HG03139 (cell line): ENCODE results near the gene SKI.

ENCODE experiments used
- ATAC-seq: cut with Tn5 transposase; IDR thresholded peaks from one replicate; pipeline ENCODE4 v1.9.1; 2021; ENCODE audit not compliant: unreplicated experiment

SKI gene

DNA sequence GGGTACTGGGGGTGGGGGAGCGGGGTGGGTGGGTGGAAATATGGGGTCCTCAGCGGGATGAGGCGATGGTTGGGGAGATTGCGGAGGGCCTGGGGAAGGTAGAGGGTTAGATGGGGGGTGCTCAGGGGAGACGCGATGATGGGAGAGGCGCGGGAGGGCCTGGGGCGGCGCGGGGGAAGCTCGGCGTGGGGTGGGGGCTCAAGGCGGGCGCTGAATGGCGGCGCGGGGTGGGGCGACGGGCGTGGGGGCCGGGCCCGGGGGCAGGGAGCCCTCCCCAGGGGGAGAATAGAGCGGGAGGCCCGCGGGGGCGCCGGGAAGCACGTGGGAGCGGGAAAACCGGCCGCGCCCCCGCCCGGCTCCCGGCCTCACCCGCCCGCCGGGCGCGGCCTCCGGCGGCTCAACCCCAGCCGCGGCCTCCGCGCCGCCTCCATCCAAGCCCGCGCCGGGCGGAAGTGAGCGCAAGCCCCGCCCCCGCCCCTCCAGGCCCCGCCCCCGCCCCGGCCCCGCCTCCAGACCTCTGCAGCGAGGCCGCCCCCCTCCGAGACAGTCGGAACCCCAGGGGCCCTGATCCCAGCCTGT, 33.7 kb upstream of the SKI start, which contains the start of gene FAAP20:
TSS of gene FAAP20 (minus strand) at position 454 of the 579 bp plus-strand sequence. CDS start at position 431, 23 bp downstream.
- peak; percentile 41 for ATAC-seq

DNA sequence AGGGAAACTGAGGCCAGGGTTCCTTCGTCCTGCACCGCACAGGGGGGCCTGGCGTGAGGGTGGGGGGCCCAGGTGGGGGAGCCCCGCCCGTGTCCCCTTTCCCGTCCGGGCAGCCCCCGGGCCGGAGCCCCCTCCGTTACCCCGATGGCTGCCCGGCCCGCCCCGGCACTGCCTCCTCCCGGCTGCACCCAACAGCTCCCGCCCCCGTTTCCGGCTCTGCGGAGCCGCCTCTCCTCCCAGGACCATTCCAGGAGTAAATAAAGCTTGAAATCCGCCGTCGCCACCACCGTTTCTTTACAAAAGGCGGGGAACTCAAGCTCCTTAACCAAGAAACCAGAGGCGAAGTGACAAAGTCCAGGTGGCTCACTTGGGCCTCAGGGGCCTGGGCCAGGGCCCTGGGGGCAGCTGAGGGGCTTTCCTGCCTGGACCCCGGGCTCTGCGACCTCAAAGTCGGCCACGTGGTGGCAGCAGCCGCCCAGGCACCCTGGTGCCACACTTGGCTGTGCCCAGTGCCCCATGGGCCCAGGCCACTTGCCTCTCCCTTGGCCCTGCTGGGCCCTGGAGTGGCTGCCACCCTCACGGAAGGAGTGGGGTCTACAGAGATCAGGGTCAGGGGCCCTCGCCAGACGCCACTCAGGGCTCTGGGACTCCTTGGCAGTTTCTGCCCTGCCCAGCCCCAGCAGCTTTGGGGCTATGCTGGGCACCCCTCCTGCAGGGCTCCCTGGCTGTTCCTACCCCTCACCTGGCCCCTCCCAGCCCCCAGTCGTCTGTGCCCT, 33.0 kb upstream of the SKI start:
- ATAC-seq, result peak; percentile 50

DNA sequence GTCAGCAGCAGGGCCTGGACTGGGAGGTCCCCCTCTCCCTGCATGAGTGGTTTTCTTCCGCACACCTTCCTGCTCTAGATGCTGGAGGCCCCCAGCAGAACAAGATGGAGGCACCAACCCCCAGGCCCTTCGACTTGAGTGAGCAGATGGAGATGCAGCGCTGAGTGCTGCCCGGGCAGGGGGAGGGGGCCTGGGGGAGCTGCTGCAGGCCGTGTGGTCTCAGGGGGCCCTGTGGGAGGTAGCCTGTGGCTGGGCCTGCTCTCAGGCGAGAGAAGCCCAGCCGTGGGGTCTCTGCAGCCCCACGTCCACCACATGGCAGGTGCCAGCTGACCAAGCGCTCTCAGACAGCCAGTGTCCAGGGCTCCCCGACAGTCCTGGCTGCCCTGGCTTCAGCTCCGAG, 32.3 kb upstream of the SKI start:
- ATAC-seq, result no peak

DNA sequence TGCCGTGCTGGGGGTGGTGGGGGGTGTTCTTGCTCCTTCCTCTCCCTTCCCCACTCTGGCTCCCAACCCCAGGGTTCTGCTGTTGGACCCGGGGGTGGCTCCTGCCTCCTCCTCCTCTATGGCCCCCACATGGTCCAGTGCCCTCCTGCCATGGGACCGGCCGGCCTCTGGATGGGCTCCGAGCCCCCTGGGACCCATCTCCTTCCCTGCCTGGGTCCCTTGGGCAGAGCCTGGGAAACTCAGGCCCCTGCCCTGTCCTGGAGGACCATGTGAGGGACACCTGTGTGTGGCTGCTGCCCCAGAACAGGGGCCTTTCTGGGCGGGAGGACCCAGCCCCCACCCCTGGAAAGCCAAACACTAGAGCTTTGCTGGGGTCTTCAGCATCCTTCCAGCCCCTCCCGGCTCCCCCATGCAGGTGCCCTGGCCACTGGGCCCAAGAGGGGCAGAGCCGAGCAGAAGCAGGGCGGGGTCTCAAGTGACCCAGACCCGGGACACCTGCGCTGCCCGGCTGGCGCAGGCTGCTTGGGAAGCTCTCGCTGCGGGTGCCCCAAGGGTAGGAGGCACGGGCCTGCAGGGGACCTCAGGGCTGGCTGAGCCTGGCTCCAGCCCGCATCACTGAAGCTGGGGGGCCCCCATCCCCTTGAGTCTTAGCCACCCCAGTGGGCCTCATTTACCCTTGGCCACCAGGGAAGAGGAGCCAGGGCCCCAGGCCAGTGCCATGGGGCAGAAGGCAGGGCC, 31.0 kb upstream of the SKI start:
- ATAC-seq, result no peak

DNA sequence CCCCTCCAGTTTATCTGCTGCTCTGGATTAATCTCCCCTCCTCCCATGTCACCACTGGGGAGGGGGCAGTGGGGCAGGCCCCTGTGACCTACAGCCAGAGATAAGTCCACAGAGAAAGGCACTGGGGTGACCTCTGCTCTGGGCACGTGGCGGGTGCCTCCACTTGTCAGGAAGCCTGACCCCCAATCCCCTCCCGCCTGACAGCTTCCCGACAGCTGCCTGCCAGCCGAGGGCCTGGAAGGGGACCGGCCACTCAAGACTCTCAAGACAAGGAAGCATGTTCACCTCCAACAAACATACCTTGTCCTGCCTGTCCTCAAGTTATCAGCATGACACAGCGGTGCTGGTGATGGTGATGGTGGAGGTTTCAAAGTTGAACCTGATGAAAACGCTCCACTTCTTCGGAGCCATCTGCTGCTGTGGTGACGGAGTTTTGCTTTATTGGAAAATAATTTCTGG, 30.4 kb upstream of the SKI start:
- no peak for ATAC-seq

DNA sequence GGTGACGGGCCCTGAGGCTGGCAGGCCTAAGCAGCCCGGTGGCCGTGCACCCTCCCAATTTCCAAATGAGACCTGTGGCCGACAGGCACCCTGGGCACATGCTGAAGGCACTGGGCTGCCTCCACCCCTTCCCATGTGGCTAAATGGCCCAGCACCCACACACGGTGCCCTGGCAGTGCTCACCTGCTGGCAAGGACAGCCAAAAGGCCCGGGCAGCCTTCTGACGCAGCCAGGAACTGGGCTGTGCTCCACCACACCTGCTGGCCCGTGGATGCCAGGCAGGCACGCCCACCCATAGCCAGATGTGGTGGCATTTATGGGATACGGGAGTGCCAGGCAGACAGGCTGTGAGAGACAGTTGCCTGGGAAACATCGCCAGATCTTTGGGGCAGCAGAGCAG, 29.5 kb upstream of the SKI start:
- ATAC-seq, result no peak

DNA sequence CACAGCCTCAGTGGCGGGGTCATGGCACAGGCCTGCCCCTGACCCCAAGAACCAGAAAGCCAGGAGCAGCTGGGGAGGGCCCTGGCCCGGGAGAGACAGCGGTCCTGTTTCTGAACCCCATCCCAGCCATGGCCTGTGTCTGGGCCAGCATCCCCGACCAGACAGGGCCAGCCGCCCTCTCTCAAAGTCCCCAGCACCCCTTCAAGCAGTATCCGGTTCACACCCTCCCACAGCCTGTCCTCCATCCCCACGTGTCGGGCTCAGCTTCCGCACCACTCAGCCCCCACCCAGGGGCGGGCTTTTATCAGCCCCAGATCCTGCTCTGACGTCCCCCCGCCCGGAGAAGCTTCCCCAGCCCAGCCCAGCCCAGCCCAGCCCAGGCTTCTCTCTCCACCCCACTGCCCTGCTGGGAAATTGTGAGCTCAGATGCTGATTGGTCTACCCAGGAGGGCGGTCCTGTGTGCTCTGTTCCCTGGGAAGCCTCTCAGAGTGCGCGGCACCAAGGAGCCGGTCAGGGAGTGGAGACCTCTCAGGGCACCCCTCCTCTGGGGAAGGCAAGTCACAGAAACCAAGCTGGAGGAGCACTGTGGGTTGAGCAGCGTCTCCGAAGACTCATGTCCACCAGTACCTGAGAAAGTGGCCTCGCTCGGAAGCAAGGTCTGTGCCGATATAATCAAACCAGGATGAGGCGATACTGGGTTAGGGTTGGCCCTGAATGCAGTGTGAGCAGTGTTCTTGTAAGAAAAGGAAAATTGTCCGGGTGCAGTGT, 28.9 kb upstream of the SKI start:
- peak; percentile 33 for ATAC-seq

DNA sequence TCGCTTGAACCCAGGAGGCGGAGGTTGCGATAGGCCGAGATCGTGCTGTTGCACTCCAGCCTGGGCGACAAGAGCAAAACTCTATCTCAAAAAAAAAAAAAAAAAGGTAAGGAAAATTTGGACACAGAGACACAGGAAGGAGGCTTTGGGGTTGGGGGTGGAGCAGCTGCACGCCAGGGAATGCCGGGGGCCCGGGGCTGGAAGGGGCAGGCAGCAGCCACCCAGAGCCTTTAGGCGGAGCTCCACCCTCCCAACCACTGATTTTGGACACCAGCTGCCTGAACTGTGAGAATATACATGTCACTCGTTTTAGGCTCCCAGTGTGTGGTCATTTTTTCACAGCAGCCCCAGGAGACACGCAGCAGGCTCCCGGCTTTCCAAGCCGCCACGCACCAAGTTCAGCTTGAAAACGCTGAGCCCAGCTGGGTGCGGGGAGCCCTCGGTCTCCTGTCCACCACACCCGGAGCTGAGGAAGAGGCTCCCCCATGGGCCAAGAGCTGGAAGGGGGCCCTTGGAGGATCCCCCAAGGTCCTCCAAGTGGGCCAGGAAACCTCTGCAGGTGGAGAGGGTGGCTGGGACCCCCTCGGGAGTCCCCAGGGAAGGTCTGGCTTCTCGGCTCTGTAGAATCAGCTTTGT, 27.7 kb upstream of the SKI start:
- no peak for ATAC-seq

DNA sequence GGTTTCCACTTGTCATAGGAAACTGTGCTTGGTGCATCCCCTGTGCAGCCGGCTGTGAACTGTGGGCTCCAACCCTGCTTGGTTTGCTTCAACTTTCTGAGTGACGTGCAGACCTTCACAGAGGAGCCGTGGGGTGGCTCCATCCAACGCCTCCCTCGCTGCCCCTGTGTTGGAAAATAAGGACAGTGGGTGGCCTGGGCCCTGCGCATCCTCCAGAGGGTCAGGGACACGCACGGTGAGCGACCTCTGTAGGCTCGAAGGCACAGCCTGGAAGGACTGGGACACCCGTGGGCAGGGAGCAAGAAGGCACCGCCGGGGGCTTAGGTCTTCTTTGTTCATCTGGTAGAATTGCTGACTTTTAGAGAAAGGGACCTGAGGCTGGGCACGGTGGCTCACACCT, 27.1 kb upstream of the SKI start:
- ATAC-seq, result no peak

DNA sequence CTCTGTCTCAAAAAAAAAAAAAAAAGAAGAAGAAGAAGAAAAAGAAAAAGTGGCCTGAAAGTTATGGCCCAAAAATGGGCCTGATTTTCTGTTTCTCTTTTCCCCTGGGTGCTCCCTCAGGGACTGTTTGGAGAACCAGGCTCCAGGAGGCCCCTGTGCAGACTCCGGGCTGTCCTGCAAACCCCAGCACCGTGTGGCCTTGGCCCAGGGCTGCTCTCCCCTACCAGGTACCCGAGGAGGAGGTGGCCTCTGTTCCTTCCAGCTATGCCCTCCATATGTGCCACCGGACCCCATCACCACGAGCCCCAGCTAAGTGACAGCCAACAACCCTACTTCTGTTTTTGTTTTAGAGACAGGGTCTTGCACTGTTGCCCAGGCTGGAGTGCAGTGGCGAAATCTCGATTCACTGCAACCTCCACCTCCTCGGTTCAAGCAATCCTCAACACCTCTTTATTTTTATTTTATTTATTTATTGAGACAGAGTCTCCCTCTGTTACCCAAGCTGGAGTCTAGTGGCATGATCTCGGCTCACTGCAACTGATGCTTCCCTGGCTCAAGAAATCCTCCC, 26.0 kb upstream of the SKI start:
- ATAC-seq, result no peak

DNA sequence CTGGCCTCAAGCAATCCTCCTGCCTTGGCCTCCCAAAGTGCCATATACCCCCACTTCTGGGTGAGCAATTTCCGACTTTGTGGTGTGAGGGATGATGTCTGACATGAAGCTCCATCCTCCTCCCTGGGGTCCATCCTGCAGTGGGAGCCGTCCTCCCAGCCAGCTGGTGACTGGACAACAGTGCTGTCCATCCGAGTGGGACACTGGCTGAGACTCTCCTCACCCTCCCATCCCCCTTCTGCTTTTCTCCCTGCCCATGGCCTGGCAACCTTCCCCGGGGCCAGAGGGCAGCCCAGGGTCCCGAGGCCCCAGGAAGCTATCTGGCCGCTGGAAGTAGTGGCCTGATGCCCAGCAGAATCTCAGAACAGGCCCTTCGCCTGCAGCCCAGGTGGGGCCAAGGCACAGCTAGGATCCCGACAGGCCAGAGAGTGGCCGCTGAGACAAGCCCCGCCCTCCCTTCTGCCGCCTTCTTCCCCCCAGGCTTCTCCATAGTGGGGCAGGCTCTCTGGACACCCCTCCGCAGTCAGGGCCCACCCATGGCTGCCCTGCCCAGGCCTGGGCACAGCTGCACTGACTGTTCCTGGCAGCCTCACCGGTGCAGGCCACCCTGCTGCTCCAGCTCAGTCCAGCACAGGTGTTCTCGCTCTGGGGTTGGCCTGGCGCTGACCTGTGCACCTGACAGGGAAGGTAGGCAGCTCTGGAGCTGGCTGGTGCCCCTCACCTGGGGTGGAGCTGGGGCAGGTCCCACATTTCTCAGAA, 25.1 kb upstream of the SKI start:
- no peak for ATAC-seq

DNA sequence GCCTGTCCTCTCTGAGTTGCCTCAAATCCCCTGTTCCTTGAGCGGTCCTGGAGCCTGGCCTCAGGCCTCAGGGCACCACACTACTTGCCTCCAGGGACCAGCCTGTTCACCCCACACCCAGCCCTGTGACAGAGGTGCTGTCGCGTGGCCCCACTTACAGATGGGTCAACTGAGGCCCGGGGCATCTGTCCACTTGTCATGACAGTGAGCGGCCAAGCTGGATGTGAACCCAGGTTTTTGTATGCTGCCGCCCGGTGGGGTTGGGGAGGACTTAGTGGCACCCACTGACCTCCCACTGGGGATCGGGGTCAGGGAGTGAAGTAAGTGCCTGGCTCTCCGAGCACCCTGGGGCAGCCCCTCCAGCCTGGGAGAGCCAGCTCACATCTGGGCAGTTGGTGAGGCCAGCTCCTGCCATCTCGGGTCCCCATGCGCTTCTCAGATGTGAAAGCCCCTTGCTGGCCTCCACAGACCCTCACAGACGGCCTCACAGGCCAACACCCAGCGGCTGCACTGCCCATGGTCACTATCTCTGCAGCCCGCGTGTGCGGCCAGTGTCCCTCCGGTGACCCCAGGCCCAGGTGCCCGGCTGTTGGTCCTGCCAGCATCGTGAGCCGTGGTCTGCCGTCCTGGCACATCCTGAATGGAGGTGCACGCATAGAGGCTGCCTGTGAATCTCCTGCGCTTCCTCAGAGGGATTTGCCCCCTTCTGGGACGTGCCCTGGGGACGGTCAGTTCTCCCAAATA, 24.3 kb upstream of the SKI start:
- no peak for ATAC-seq

DNA sequence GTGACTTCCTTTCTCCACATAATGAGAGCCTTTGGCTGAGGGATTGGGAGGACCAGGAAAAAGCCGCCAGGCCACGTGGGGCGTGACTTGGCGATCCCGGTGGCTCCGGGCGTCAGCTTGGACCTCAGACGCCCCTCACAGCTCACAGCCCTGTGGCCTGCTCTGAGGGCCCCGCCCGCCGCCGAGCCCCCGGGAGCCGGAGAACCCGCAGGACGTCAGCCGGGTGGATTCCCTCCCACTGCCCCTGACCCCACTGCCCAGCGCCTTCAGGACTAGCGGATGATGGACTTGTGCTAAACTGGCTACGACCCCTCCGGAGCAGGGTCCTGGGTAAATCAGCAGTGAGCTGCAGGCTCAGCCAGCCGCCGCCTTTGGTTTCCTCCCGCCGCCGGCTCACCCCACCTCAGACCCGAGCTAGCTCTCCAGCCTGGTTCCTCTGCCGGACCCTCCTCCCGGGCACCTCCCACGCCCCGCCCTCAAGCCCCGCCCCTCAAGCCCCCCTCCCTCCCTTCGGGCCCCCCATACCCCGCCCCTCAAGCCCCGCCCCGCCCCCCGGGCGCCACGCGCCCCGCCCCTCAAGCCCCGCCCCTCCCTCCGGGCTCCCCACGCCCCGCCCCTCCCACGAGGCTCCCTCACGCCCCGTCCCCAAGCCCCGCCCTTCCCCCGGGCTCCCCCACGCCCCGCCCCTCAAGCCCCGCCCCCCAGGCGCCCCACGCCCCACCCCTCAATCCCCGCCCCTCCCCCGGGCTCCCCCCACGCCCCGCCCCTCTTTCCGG, 23.5 kb upstream of the SKI start:
- ATAC-seq, result no peak

DNA sequence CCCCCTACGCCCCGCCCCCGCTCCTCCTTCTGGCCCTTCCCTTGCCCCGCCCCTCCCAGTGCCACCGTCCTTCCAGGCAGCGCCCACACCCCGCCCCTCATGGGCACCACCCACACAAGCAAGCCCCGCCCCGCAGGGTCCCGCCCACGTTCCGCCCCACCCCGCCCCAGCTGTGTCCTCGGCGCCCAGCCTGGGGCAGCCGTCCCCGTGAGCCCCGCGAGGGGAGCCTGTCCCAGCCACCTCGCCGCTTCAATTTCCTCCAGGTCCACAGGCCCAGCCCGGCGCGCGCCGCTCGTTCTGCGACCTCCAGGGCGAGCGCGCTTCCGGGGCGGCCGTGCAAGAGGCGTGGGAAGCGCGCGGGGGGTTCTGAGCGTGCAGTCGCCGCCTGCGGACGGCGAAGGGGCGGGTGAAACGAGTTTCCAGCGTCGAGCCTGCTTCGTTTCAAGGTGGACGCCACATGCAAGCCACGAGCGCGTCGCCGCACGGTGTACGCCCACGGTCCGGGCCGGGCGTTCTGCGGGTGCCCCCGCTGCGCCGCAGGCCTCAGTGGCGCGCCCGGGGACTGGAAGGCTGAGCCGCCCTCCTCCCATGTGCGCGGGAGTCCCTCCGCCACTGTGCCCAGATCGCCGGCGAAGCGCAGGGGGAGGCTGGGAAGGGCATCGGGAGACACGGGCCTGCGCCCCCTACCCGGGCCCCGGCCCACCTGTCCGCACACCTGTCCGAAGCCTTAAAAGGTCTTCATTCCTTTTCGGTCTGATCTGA, 22.7 kb upstream of the SKI start:
- ATAC-seq, result peak; percentile 62

DNA sequence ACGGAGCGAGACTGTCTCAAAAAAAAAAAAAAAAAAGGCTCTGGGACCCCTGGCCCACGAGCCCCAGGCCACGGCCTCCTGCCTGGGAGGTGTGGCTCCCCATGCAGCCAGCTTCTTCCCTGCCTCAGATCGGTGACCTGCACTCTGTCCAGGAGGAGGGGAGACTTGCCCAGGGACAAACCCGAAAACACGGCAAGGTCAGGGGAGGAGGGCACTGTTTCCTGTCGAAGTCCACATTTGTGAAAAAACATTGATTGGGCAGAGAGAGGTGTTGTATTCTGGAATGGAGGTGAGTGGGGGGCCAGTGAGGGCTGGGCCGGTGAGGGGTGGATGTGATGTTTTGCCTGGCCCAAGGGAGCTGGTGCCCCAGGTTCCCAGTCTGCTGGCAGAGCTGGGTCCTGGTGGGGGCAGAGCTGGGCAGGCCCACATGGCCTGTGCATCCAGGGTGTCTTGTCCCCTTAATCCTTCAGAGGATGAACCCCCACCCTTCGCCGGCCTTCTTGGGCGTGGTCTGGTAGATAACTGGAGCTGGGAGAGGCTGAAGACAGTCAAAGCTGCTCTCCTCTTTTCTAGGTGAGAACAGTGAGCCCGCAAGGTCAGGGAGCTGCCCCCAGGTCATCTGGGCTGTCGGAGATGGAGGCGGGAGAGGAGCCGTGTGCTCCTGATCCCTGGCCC, 21.2 kb upstream of the SKI start:
- ATAC-seq, result no peak

DNA sequence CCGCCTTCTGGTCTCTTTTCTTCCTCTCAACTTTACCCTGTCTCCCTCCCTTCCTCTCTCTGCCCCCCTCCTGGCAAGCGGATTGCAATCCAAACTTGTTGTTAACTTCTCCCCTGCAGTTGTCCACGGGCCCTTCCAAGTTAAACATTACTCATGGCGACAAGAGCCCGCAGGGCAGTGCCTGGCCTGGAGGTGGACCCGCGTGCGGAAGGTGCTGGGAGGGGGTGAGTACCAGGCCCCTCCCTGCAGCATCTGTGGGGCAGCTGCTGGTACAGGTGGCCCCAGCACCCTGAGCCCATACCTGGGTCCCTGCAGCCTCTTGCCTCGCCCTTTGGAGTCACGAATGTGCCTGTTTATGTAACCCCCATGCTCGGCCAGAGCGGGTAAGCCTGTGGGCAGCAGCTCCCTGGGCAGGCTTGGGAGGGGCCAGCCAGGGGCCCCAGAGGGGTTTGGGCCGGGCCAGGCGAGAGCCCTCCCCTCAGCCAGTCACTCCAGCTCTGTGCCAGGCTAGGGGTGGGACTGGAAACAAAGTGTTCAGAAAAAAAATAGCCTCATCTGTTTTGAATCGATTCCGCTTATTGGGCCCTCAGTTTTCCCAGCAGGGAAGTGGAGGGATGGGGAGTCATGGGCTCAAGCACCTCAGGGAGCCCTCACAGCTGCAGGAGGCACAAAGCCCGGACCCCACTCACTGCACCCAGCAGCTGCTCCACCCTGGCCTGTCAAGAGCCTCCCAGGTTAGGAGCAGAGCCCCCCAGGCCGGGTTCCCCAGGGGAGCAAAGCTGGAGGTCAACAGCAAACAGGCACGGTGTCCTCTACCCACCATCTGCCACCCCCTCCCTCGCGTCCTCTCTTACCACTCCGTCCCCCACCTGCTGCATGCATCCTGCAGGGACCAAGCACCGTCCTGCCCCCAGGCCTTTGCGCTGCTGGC, 19.5 kb upstream of the SKI start:
- ATAC-seq, result no peak
